Body of pancreas (tissue), 4 donors: ENCODE results near the gene FARS2. TPM values are rescaled to one million over a fixed set of nuclear protein-coding genes. Genes with fewer than 3 reads are reported as not detected.

ENCODE experiments used
- ATAC-seq: fragments of 150-250 bp; one replicate; pipeline ENCODE4 v1.9.1; 2016
- DNase-seq, 4 donors: peaks; one replicate each; pipeline ENCODE4 v3.0.0-alpha.2; 2019
- H3K27ac ChIP-seq, 4 donors: fragments of 200-600 bp; sonication (generic); 1 replicate in 3 of 4; 2 replicates in 1 of 4; pipeline versions ENCODE4 v1.5.1 to v1.6.1; 2016 to 2019; ENCODE audit warnings: mild to moderate bottlenecking in 1 of 4, mixed read lengths in 1 of 4, moderate library complexity in 1 of 4
- H3K27me3 ChIP-seq, 2 donors: fragments of 200-600 bp; sonication (generic); one replicate each; pipeline ENCODE4 v1.6.0; 2016; ENCODE audit warnings: mild to moderate bottlenecking in 1 of 2
- H3K36me3 ChIP-seq, 2 donors: fragments of 200-600 bp; sonication (generic); replicated peaks in 1 of 2; 2 replicates each; pipeline ENCODE4 v1.5.1; 2016; ENCODE audit warnings: low read depth in 2 of 2; ENCODE audit not compliant: insufficient read depth in 1 of 2
- H3K4me1 ChIP-seq: fragments of 200-600 bp; sonication (generic); one replicate; pipeline ENCODE4 v1.6.0; 2016
- H3K4me3 ChIP-seq, 2 donors: fragments of 200-600 bp; sonication (generic); 1 replicate in 1 of 2; 2 replicates in 1 of 2; pipeline ENCODE4 v1.5.1; 2016 to 2019
- H3K9me3 ChIP-seq, 3 donors: fragments of 200-600 bp; sonication (generic); 1 replicate in 2 of 3; 2 replicates in 1 of 3; pipeline ENCODE4 v1.5.1; 2016
- POLR2A ChIP-seq, 3 donors: fragments of 450-650 bp; IDR thresholded peaks; one replicate each; pipeline ENCODE4 v1.6.1; 2016; ENCODE audit warnings: antibody characterized with exemption in 3 of 3, mild to moderate bottlenecking in 2 of 3
- WGBS, 2 donors: methylation state at CpG; one replicate each; pipeline ENCODE4 v1.1.5; 2017; 5-methylcytosine and 5-hydroxymethylcytosine counted together
- intact Hi-C: fragments of 100-400 bp; cut with DNase I; formaldehyde crosslinking; loops from one replicate; pipeline ENCODE4 v1.15.1; 2023
- total RNA-seq, 2 donors: library from RNA; depleted of rRNA; stranded (reverse); fragments of >200 nt; gene quantifications; one replicate each; pipeline ENCODE4 v1.1.0, GENCODE V29; 2016
- TF ChIP-seq, protein P1 (sequence below), 7 experiments: fragments of 450-650 bp in 4 of 7; fragments of 200-600 bp in 3 of 7; sonication (generic) in 3 of 7; IDR thresholded peaks; one replicate each; pipeline ENCODE4 v1.5.1; 2016 to 2019; ENCODE audit warnings: antibody characterized with exemption in 7 of 7

FARS2 gene
- total RNA-seq, 2 donors from 2014 or later: 6.5 to 9.6 TPM

DNA sequence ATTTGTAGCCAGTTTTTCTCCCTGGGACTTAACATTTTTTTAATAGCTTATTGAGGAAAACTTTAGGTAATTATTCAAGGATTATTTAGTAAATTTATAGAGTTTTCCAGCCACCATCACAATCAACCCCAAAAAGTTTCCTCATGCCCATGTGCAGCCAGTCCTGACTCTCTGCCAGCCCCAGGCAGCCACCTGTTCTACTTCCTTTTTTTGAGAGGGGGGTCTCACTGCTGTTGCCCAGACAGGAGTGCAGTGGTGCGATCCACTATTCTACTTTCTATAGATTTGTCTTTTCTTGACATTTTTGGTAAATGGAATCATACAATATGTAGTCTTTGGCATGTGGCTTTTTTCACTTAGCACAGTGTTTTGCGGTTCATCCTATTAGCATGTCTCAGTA lies 200.1 kb downstream of the FARS2 start:
- WGBS, 2 donors: 94 to 98% methylated on average over 2 of the region's 2 CpGs
- ATAC-seq: no peak

DNA sequence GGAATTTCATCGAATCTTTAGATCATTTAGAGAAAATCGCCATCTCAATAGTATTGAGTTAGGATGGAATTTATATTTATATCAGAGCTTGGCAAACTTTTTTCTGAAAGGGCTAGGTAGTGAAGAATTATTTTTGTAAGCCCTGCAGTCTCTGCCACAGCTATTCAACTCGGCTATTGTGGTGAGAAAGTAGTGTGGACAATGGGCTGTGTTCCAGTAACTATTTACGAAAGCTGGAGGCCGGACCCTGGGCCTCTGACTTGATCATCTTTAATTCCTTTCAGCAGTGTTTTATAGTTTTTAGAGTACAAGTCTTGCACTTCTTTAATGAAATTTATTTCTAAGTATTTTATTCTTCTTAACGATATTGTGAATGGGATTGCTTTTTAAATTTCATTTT lies 201.5 kb downstream of the FARS2 start:
- Histone ChIP-seq H3K27ac (no peak overlapping the region), H3K36me3 (no peaks in the 10 kb centered on the region), H3K9me3 (no peaks in the 10 kb centered on the region), H3K4me3 (no peak overlapping the region), H3K27me3 (no peaks in the 10 kb centered on the region), H3K4me1 (peaks cover 17% of the 10 kb centered on the region)
- intact Hi-C loops: no loop called here
- WGBS, 2 donors: 89 to 92% methylated on average over 6 of the region's 6 CpGs
- ATAC-seq (no peak), DNase-seq (no peak)
- TF ChIP-seq, protein P1, sequence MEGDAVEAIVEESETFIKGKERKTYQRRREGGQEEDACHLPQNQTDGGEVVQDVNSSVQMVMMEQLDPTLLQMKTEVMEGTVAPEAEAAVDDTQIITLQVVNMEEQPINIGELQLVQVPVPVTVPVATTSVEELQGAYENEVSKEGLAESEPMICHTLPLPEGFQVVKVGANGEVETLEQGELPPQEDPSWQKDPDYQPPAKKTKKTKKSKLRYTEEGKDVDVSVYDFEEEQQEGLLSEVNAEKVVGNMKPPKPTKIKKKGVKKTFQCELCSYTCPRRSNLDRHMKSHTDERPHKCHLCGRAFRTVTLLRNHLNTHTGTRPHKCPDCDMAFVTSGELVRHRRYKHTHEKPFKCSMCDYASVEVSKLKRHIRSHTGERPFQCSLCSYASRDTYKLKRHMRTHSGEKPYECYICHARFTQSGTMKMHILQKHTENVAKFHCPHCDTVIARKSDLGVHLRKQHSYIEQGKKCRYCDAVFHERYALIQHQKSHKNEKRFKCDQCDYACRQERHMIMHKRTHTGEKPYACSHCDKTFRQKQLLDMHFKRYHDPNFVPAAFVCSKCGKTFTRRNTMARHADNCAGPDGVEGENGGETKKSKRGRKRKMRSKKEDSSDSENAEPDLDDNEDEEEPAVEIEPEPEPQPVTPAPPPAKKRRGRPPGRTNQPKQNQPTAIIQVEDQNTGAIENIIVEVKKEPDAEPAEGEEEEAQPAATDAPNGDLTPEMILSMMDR (IDR thresholded peaks at IDR 0.05): no peak
- TF ChIP-seq POLR2A (IDR thresholded peaks at IDR 0.05): no peak

More for the DNA sequence above, 200.1 kb downstream of the FARS2 start:
- H3K36me3 ChIP-seq: no peaks in the 10 kb centered on the region
- intact Hi-C loops: no loop called here
- no peaks in the 10 kb centered on the region for H3K27me3 ChIP-seq
- DNase-seq: no peak
- TF ChIP-seq, protein P1 (IDR thresholded peaks at IDR 0.05): no peak
- TF ChIP-seq POLR2A (IDR thresholded peaks at IDR 0.05): no peak
- no peak overlapping the region for H3K27ac ChIP-seq
- no peak overlapping the region for H3K4me3 ChIP-seq
- H3K9me3 ChIP-seq: no peaks in the 10 kb centered on the region
- peaks cover 27% of the 10 kb centered on the region for H3K4me1 ChIP-seq

DNA sequence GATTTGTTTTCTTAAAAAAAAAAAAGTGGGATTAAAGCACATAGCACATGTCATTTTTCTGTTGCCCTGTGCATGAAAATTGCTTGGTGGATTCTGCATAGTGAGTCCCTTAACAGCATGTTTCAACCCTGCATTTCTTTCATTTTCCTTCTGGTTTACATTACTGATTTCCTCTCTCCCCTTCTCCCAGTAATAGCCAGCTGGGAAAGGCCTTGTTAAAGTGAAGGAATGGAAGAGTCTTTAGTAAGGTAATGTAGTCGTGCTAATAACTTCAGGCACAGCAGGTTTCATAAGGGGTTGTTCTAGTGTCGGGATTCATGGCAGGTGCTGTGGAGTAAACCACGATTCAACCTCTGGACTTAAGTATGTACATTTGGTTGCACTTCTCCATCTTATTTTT lies 202.4 kb downstream of the FARS2 start:
- 80 to 81% methylated on average over 3 of the region's 3 CpGs for WGBS, 2 donors
- no peak for DNase-seq
- intact Hi-C loops: no loop called here
- Histone ChIP-seq H3K27me3 (no peaks in the 10 kb centered on the region), H3K27ac (no peak overlapping the region), H3K4me1 (peaks cover 10% of the 10 kb centered on the region), H3K9me3 (no peaks in the 10 kb centered on the region), H3K4me3 (no peak overlapping the region), H3K36me3 (no peaks in the 10 kb centered on the region)
- ATAC-seq: no peak
- TF ChIP-seq POLR2A (IDR thresholded peaks at IDR 0.05): no peak
- TF ChIP-seq, protein P1 (IDR thresholded peaks at IDR 0.05): no peak

DNA sequence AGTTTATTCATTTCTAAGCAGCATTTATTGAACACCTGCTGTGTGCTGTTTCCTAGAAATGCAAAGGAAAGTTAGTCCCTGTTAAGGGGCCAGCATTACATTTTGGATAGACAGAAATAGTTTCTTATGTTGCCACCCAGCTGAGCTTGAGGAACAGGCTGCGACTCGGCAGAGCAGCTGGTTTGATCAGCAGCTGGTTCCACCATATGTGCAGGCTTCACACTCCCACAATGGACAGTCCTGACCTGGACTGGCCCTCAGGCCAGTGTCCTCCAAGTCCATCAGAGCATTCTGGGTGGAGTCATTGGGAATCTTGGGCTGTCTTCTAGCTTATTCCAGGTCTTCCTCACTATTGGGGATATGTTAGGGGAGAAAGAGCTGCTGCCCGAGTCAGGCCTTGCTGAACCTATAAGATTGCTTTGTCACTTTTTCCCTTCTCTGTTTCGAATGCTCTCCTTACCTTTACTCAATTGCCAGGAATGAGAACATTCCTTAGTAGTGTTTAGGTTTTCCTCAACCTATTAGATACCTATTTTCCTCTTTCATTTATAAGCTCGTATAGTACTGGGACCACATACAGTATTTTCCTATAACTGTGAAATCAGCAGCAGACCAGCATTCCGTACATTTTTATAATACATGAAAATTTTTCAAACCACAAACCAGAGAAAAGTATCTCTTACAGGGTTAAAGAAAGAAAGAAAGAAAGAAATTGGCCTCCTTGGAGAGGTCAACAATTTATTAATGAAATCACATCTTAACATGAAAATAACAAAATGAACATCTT lies 203.0 kb downstream of the FARS2 start:
- no peak overlapping the region for H3K4me3 ChIP-seq
- intact Hi-C loops: no loop called here
- no peak overlapping the region for H3K27ac ChIP-seq
- DNase-seq: no peak
- no peaks in the 10 kb centered on the region for H3K9me3 ChIP-seq
- H3K4me1 ChIP-seq: peaks cover 4% of the 10 kb centered on the region
- 88 to 90% methylated on average over 6 of the region's 6 CpGs for WGBS, 2 donors
- no peaks in the 10 kb centered on the region for H3K27me3 ChIP-seq
- TF ChIP-seq POLR2A (IDR thresholded peaks at IDR 0.05): no peak
- TF ChIP-seq, protein P1 (IDR thresholded peaks at IDR 0.05): no peak
- no peaks in the 10 kb centered on the region for H3K36me3 ChIP-seq
- no peak for ATAC-seq
